ENCODE results near the gene AK2. TPM values are rescaled to one million over a fixed set of nuclear protein-coding genes. Genes with fewer than 3 reads are reported as not detected.
"Not testable (repeated sequence)": the region's sequence is repeated elsewhere in the genome, so short reads cannot be mapped to it uniquely, and the experiment has no call there.

Gene AK2
- total RNA-seq, 1 experiment from 2014 or later = 263 TPM

- no peak for DNase-seq (ENCODE audit: low read depth)
Measured at GRCh38 chr1:32998997-32999396, 37.7 kb downstream of the AK2 start.

GRCh38 chr1:32998064-32998463 lies 38.6 kb downstream of the AK2 start:
- DNase-seq (ENCODE audit: low read depth) = no peak

- DNase-seq (ENCODE audit: low read depth) = peak; percentile 24
Measured at GRCh38 chr1:32997381-32997891, 39.2 kb downstream of the AK2 start.

GRCh38 chr1:32993324-32993636 lies 43.4 kb downstream of the AK2 start:
- not testable (repeated sequence) for DNase-seq (ENCODE audit: low read depth)

GRCh38 chr1:32992489-32993323 lies 44.0 kb downstream of the AK2 start:
- DNase-seq (ENCODE audit: low read depth) = peak; percentile 94

- no peak for DNase-seq (ENCODE audit: low read depth)
Measured at GRCh38 chr1:32991819-32992488, 44.7 kb downstream of the AK2 start.

GRCh38 chr1:32991386-32991785 lies 45.3 kb downstream of the AK2 start:
- DNase-seq (ENCODE audit: low read depth) = no peak

GRCh38 chr1:32990887-32991286 lies 45.8 kb downstream of the AK2 start:
- DNase-seq (ENCODE audit: low read depth) = no peak

- DNase-seq (ENCODE audit: low read depth) = peak; percentile 94
Measured at GRCh38 chr1:32989160-32990050, 47.3 kb downstream of the AK2 start.

- peak; percentile 66 for DNase-seq (ENCODE audit: low read depth)
Measured at GRCh38 chr1:32988665-32989064, 48.0 kb downstream of the AK2 start.

GRCh38 chr1:32985226-32985625 lies 51.5 kb downstream of the AK2 start:
- DNase-seq (ENCODE audit: low read depth) = no peak

GRCh38 chr1:32984455-32985171 lies 52.1 kb downstream of the AK2 start:
- DNase-seq (ENCODE audit: low read depth) = peak; percentile 86

- no peak for DNase-seq (ENCODE audit: low read depth)
Measured at GRCh38 chr1:32984090-32984454, 52.6 kb downstream of the AK2 start.

GRCh38 chr1:32983020-32983419 lies 53.7 kb downstream of the AK2 start:
- DNase-seq (ENCODE audit: low read depth) = no peak

GRCh38 chr1:32981003-32981901 lies 55.4 kb downstream of the AK2 start:
- peak; percentile 87 for DNase-seq (ENCODE audit: low read depth)

GRCh38 chr1:32980080-32980479 lies 56.6 kb downstream of the AK2 start:
- no peak for DNase-seq (ENCODE audit: low read depth)

GRCh38 chr1:32978854-32979253 lies 57.8 kb downstream of the AK2 start:
- no peak for DNase-seq (ENCODE audit: low read depth)

- peak; percentile 23 for DNase-seq (ENCODE audit: low read depth)
Measured at GRCh38 chr1:32977546-32978087, 59.1 kb downstream of the AK2 start.

- DNase-seq (ENCODE audit: low read depth) = not testable (repeated sequence)
Measured at GRCh38 chr1:32975055-32975454, 61.6 kb downstream of the AK2 start.

- DNase-seq (ENCODE audit: low read depth) = not testable (repeated sequence)
Measured at GRCh38 chr1:32973458-32973857, 63.2 kb downstream of the AK2 start.
